GM12874 (cell line): ENCODE measurements around the gene ZBTB16.

Experiments used
- CTCF ChIP-seq: IDR thresholded peaks from 2 replicates; pipeline ENCODE4 v1.5.1; 2011; ENCODE audit warnings: low read depth, mild to moderate bottlenecking, control low read depth, low read length, moderate library complexity; ENCODE audit not compliant: insufficient read depth

ZBTB16 gene

GRCh38 chr11:114092478-114092877, 33.0 kb downstream of the ZBTB16 start:
- TF ChIP-seq CTCF, result no peak

GRCh38 chr11:114092953-114093352, 33.4 kb downstream of the ZBTB16 start:
- no peak for TF ChIP-seq CTCF

- no peak for TF ChIP-seq CTCF
Observed at GRCh38 chr11:114094516-114094915, 35.0 kb downstream of the ZBTB16 start.

GRCh38 chr11:114095899-114096298, 36.4 kb downstream of the ZBTB16 start:
- no peak for TF ChIP-seq CTCF

GRCh38 chr11:114097832-114098231, 38.3 kb downstream of the ZBTB16 start:
- no peak for TF ChIP-seq CTCF

DNA sequence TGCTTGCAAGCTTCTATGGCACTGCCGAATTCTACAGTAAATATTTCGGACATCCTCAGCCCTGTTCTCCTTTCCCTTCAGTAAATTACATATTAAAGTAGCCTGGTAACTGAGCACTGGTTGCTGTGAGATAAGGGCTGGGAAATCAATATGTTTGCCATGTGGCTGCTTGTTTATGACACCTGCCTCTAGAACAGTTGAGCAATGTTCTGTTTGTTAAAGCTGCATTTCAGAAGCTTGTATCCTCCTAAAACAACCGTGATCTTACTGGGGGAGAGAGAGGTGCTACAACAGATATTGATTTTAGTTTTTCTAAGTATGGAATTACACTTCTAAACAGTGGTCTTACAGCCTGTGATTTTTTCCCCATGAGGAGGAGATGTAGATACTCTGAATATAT, 39.4 kb downstream of the ZBTB16 start:
- no peak for TF ChIP-seq CTCF

GRCh38 chr11:114099392-114100178, 40.1 kb downstream of the ZBTB16 start:
- no peak for TF ChIP-seq CTCF
